ENCODE measurements around the gene INA. TPM values are rescaled to one million over a fixed set of nuclear protein-coding genes. Genes with fewer than 3 reads are reported as not detected.

INA gene
- polyA plus RNA-seq, 3 donors: not detected

- no peak for TF ChIP-seq CTCF (IDR thresholded peaks at IDR 0.05)
- no peaks in the 10 kb centered on the region for H3K36me3 ChIP-seq (replicated peaks in 1 of 2; ENCODE audit: control insufficient read depth in 1 of 2, insufficient read depth in 2 of 2, low read length in 2 of 2)
- intact Hi-C loops (cut with micrococcal nuclease): no loop called here
- DNase-seq: no peak
- H3K27me3 ChIP-seq (ENCODE audit: control insufficient read depth in 2 of 2, insufficient read depth in 2 of 2, low read length in 2 of 2): peaks cover 63 to 69% of the 10 kb centered on the region in 2 donors
- H3K4me3 ChIP-seq (replicated peaks in 1 of 3; ENCODE audit: low read depth in 2 of 3, low read length in 3 of 3): no peak overlapping the region
- no peak overlapping the region for H3K9ac ChIP-seq (ENCODE audit: insufficient read depth, low read length, poor library complexity, severe bottlenecking)
- no peak overlapping the region for H2AFZ ChIP-seq (ENCODE audit: insufficient read depth, low read depth, low read length, poor library complexity, severe bottlenecking)
- H3K27ac ChIP-seq (ENCODE audit: low read depth in 1 of 2, low read length in 2 of 2): no peak overlapping the region
- peaks cover 0 to 29% (median 9%) of the 10 kb centered on the region in 7 donors for H3K9me3 Mint-ChIP-seq
- 24% methylated on average over 8 of the region's 12 CpGs for WGBS (ENCODE audit: insufficient coverage)
- H3K4me3 Mint-ChIP-seq: peak overlapping the region in 1 of 2 donors; percentile 67
- peaks cover 69 to 78% (median 74%) of the 10 kb centered on the region in 3 donors for H3K27me3 Mint-ChIP-seq (ENCODE audit: low read depth in 3 of 3)
- peaks cover 7 to 25% of the 10 kb centered on the region in 2 donors for H3K9me3 ChIP-seq (replicated peaks in 1 of 2; ENCODE audit: control insufficient read depth in 1 of 2, insufficient read depth in 1 of 2, low read length in 2 of 2)
- H3K4me1 Mint-ChIP-seq: peaks cover 23% of the 10 kb centered on the region
- H3K27ac Mint-ChIP-seq: no peak overlapping the region
- no peak overlapping the region for H3K4me2 ChIP-seq (replicated peaks; ENCODE audit: extremely low read depth, low read length, poor library complexity, severe bottlenecking)
- peaks cover 0 to 8% of the 10 kb centered on the region in 2 donors for H3K36me3 Mint-ChIP-seq
- no peaks in the 10 kb centered on the region for H4K20me1 ChIP-seq (ENCODE audit: insufficient read depth, low read length)
- H3K4me1 ChIP-seq (ENCODE audit: control insufficient read depth in 1 of 2, insufficient read depth in 2 of 2, low read length in 2 of 2): peaks cover 10 to 24% of the 10 kb centered on the region in 2 donors
- H3K79me2 ChIP-seq (ENCODE audit: insufficient read depth, low read length): no peaks in the 10 kb centered on the region
Observed at GRCh38 chr10:103278537-103278823, 1.5 kb downstream of the INA start.

- Histone ChIP-seq H3K36me3 (replicated peaks in 1 of 2; ENCODE audit: control insufficient read depth in 1 of 2, insufficient read depth in 2 of 2, low read length in 2 of 2) (no peaks in the 10 kb centered on the region), H4K20me1 (ENCODE audit: insufficient read depth, low read length) (no peaks in the 10 kb centered on the region), H3K9me3 (replicated peaks in 1 of 2; ENCODE audit: control insufficient read depth in 1 of 2, insufficient read depth in 1 of 2, low read length in 2 of 2) (peaks cover 7 to 25% of the 10 kb centered on the region in 2 donors), H2AFZ (ENCODE audit: insufficient read depth, low read depth, low read length, poor library complexity, severe bottlenecking) (no peak overlapping the region), H3K27me3 (ENCODE audit: control insufficient read depth in 2 of 2, insufficient read depth in 2 of 2, low read length in 2 of 2) (peaks cover 63 to 67% of the 10 kb centered on the region in 2 donors), H3K4me2 (replicated peaks; ENCODE audit: extremely low read depth, low read length, poor library complexity, severe bottlenecking) (no peak overlapping the region), H3K27ac (ENCODE audit: low read depth in 1 of 2, low read length in 2 of 2) (no peak overlapping the region), H3K79me2 (ENCODE audit: insufficient read depth, low read length) (no peaks in the 10 kb centered on the region), H3K4me3 (replicated peaks in 1 of 3; ENCODE audit: low read depth in 2 of 3, low read length in 3 of 3) (no peak overlapping the region), H3K9ac (ENCODE audit: insufficient read depth, low read length, poor library complexity, severe bottlenecking) (no peak overlapping the region), H3K4me1 (ENCODE audit: control insufficient read depth in 1 of 2, insufficient read depth in 2 of 2, low read length in 2 of 2) (peaks cover 13 to 28% of the 10 kb centered on the region in 2 donors)
- no peak overlapping the region for H3K27ac Mint-ChIP-seq
- no peak for TF ChIP-seq CTCF (IDR thresholded peaks at IDR 0.05)
- 4% methylated on average over 11 of the region's 11 CpGs for WGBS (ENCODE audit: insufficient coverage)
- peak overlapping the region in 1 of 2 donors; percentile 67 for H3K4me3 Mint-ChIP-seq
- intact Hi-C loops (cut with micrococcal nuclease): no loop called here
- H3K4me1 Mint-ChIP-seq: peaks cover 27% of the 10 kb centered on the region
- H3K36me3 Mint-ChIP-seq: peaks cover 0 to 8% of the 10 kb centered on the region in 2 donors
- peaks cover 0 to 29% (median 9%) of the 10 kb centered on the region in 7 donors for H3K9me3 Mint-ChIP-seq
- peak in 2 of 3 donors; percentile 4 to 7 for DNase-seq
- H3K27me3 Mint-ChIP-seq (ENCODE audit: low read depth in 3 of 3): peaks cover 69 to 76% (median 74%) of the 10 kb centered on the region in 3 donors
Observed at GRCh38 chr10:103278862-103279298, 1.9 kb downstream of the INA start.
